Panc1 (cell line): Measurements from ENCODE around the gene PRLH.

ENCODE experiments used
- POLR2AphosphoS5 ChIP-seq: IDR thresholded peaks from 2 replicates; pipeline ENCODE4 v1.6.1; 2012; ENCODE audit warnings: mild to moderate bottlenecking, low read depth, low read length, moderate library complexity
- SIN3A ChIP-seq: IDR thresholded peaks from 2 replicates; pipeline ENCODE4 v1.6.1; 2012; ENCODE audit warnings: low read depth, mild to moderate bottlenecking, low read length, moderate library complexity, borderline replicate concordance; ENCODE audit not compliant: insufficient read depth
- TF ChIP-seq, protein P1 (sequence below): fragments of 450-650 bp; IDR thresholded peaks from 2 replicates; pipeline ENCODE4 v1.5.1; 2017; ENCODE audit warnings: mild to moderate bottlenecking

DNA sequence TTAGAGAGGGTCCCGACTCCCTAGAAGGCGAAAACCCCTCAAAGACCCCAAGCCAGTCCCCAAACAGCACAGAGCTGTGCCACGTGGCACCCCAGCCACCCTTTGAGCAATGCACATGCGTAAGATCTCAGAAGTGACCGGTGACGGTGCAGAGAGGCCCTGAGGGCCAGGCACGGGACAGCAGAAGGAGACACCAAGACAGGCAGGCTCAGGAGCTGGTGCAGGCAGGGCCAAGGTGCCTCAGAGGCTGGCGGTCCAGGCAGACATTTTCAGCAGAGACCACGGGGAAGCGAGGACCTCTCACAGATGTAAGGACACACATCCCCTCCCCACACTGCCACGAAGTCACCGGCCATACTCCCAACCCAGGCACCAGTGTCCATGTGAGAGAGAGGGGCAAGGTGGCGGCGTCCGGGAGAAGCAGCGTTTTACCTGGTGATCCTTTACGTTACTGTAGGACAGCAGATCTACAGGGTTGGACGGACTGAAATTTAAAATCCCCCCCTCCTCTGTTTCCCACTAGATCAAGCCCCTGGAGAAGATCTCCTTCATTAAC is 26.1 kb downstream of the PRLH start:
- no peak for TF ChIP-seq POLR2AphosphoS5
- TF ChIP-seq, protein P1, sequence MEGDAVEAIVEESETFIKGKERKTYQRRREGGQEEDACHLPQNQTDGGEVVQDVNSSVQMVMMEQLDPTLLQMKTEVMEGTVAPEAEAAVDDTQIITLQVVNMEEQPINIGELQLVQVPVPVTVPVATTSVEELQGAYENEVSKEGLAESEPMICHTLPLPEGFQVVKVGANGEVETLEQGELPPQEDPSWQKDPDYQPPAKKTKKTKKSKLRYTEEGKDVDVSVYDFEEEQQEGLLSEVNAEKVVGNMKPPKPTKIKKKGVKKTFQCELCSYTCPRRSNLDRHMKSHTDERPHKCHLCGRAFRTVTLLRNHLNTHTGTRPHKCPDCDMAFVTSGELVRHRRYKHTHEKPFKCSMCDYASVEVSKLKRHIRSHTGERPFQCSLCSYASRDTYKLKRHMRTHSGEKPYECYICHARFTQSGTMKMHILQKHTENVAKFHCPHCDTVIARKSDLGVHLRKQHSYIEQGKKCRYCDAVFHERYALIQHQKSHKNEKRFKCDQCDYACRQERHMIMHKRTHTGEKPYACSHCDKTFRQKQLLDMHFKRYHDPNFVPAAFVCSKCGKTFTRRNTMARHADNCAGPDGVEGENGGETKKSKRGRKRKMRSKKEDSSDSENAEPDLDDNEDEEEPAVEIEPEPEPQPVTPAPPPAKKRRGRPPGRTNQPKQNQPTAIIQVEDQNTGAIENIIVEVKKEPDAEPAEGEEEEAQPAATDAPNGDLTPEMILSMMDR, result no peak
- no peak for TF ChIP-seq SIN3A
